Measurements from ENCODE around the gene PSMD5.

Gene PSMD5

DNA sequence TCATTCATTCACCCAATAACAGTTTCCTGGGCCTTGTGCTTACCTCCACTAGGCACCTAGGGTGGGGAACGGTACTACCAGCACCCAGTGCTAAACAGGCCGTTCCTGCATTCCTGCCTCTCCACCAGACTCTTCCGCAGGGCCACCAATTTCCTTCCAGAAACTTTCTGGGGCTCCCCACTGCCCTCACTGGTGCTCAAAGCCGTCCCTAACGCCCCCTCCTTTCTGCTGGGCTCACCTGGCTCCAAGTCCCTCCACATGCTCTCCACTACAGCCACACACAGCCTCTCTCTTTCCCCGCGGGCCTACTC, 32.9 kb upstream of the PSMD5 start:
- no peak for DNase-seq
- peak overlapping the region; percentile 73 for H2AFZ ChIP-seq (ENCODE audit: low read depth, low read length)
- peaks cover 57% of the 10 kb centered on the region for H3K36me3 ChIP-seq (ENCODE audit: insufficient read depth, low read length)
- peaks cover 36% of the 10 kb centered on the region for H3K4me1 ChIP-seq (ENCODE audit: insufficient read depth, low read length)
- TF ChIP-seq, protein P1, sequence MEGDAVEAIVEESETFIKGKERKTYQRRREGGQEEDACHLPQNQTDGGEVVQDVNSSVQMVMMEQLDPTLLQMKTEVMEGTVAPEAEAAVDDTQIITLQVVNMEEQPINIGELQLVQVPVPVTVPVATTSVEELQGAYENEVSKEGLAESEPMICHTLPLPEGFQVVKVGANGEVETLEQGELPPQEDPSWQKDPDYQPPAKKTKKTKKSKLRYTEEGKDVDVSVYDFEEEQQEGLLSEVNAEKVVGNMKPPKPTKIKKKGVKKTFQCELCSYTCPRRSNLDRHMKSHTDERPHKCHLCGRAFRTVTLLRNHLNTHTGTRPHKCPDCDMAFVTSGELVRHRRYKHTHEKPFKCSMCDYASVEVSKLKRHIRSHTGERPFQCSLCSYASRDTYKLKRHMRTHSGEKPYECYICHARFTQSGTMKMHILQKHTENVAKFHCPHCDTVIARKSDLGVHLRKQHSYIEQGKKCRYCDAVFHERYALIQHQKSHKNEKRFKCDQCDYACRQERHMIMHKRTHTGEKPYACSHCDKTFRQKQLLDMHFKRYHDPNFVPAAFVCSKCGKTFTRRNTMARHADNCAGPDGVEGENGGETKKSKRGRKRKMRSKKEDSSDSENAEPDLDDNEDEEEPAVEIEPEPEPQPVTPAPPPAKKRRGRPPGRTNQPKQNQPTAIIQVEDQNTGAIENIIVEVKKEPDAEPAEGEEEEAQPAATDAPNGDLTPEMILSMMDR (IDR thresholded peaks at IDR 0.05; ENCODE audit: borderline replicate concordance, extremely low read depth, low read length, poor library complexity, severe bottlenecking), result no peak
- no peak for TF ChIP-seq EZH2 (IDR thresholded peaks at IDR 0.05; ENCODE audit: borderline replicate concordance, low read depth, low read length, severe bottlenecking)
- peak overlapping the region; percentile 75 for H3K9ac ChIP-seq (ENCODE audit: low read depth, low read length)
- ATAC-seq (ENCODE audit: insufficient read depth, low read depth), result no peak
- H3K27me3 ChIP-seq (ENCODE audit: insufficient read depth, low read length, poor library complexity), result no peaks in the 10 kb centered on the region
- H3K4me3 ChIP-seq (ENCODE audit: low read depth in 1 of 2, low read length in 2 of 2), result peak overlapping the region in 1 of 2 experiments; percentile 74; a peak in 2 of 4 replicates
- peak overlapping the region; percentile 71 for H3K4me2 ChIP-seq (ENCODE audit: insufficient read depth, low read length)
- no peaks in the 10 kb centered on the region for H3K9me3 ChIP-seq (ENCODE audit: insufficient read depth, low read length, severe bottlenecking)
- H4K20me1 ChIP-seq (ENCODE audit: insufficient read depth, low read length), result no peaks in the 10 kb centered on the region
- peaks cover 29% of the 10 kb centered on the region for H3K79me2 ChIP-seq (ENCODE audit: insufficient read depth, low read length)
- H3K27ac ChIP-seq (ENCODE audit: low read length), result peak overlapping the region; percentile 96

- ATAC-seq (ENCODE audit: insufficient read depth, low read depth), result no peak
- peaks cover 61% of the 10 kb centered on the region for H3K36me3 ChIP-seq (ENCODE audit: insufficient read depth, low read length)
- H3K27me3 ChIP-seq (ENCODE audit: insufficient read depth, low read length, poor library complexity), result no peaks in the 10 kb centered on the region
- peak overlapping the region in 1 of 2 experiments; percentile 74; a peak in 2 of 4 replicates for H3K4me3 ChIP-seq (ENCODE audit: low read depth in 1 of 2, low read length in 2 of 2)
- DNase-seq, result no peak
- no peaks in the 10 kb centered on the region for H4K20me1 ChIP-seq (ENCODE audit: insufficient read depth, low read length)
- H3K4me1 ChIP-seq (ENCODE audit: insufficient read depth, low read length), result peaks cover 36% of the 10 kb centered on the region
- no peak for TF ChIP-seq EZH2 (IDR thresholded peaks at IDR 0.05; ENCODE audit: borderline replicate concordance, low read depth, low read length, severe bottlenecking)
- TF ChIP-seq, protein P1 (IDR thresholded peaks at IDR 0.05; ENCODE audit: borderline replicate concordance, extremely low read depth, low read length, poor library complexity, severe bottlenecking), result no peak
- H3K4me2 ChIP-seq (ENCODE audit: insufficient read depth, low read length), result peak overlapping the region; percentile 71
- peaks cover 29% of the 10 kb centered on the region for H3K79me2 ChIP-seq (ENCODE audit: insufficient read depth, low read length)
- peak overlapping the region; percentile 96 for H3K27ac ChIP-seq (ENCODE audit: low read length)
- peak overlapping the region; percentile 75 for H3K9ac ChIP-seq (ENCODE audit: low read depth, low read length)
- no peak overlapping the region for H2AFZ ChIP-seq (ENCODE audit: low read depth, low read length)
- no peaks in the 10 kb centered on the region for H3K9me3 ChIP-seq (ENCODE audit: insufficient read depth, low read length, severe bottlenecking)
Observed at GRCh38 chr9:120875195-120875565, 32.5 kb upstream of the PSMD5 start.

GRCh38 chr9:120874226-120875194, 31.8 kb upstream of the PSMD5 start:
- no peaks in the 10 kb centered on the region for H3K9me3 ChIP-seq (ENCODE audit: insufficient read depth, low read length, severe bottlenecking)
- no peak overlapping the region for H3K4me3 ChIP-seq (ENCODE audit: low read depth in 1 of 2, low read length in 2 of 2)
- no peak for DNase-seq
- H3K36me3 ChIP-seq (ENCODE audit: insufficient read depth, low read length), result peaks cover 68% of the 10 kb centered on the region
- TF ChIP-seq, protein P1 (IDR thresholded peaks at IDR 0.05; ENCODE audit: borderline replicate concordance, extremely low read depth, low read length, poor library complexity, severe bottlenecking), result no peak
- no peak for TF ChIP-seq EZH2 (IDR thresholded peaks at IDR 0.05; ENCODE audit: borderline replicate concordance, low read depth, low read length, severe bottlenecking)
- H3K79me2 ChIP-seq (ENCODE audit: insufficient read depth, low read length), result peaks cover 29% of the 10 kb centered on the region
- H3K9ac ChIP-seq (ENCODE audit: low read depth, low read length), result peak overlapping the region; percentile 75; the same call in 1 of the 2 replicates
- H3K4me1 ChIP-seq (ENCODE audit: insufficient read depth, low read length), result peaks cover 35% of the 10 kb centered on the region
- no peak for ATAC-seq (ENCODE audit: insufficient read depth, low read depth)
- H3K4me2 ChIP-seq (ENCODE audit: insufficient read depth, low read length), result no peak overlapping the region
- H3K27me3 ChIP-seq (ENCODE audit: insufficient read depth, low read length, poor library complexity), result no peaks in the 10 kb centered on the region
- H3K27ac ChIP-seq (ENCODE audit: low read length), result peak overlapping the region; percentile 96
- H2AFZ ChIP-seq (ENCODE audit: low read depth, low read length), result no peak overlapping the region
- no peaks in the 10 kb centered on the region for H4K20me1 ChIP-seq (ENCODE audit: insufficient read depth, low read length)
